GM18498 (cell line): ENCODE data around the gene CACNA1C.

Experiments used
- ATAC-seq: cut with Tn5 transposase; IDR thresholded peaks from one replicate; pipeline ENCODE4 v1.9.1; 2021; ENCODE audit warnings: mild to moderate bottlenecking, moderate library complexity; ENCODE audit not compliant: unreplicated experiment

CACNA1C gene

DNA sequence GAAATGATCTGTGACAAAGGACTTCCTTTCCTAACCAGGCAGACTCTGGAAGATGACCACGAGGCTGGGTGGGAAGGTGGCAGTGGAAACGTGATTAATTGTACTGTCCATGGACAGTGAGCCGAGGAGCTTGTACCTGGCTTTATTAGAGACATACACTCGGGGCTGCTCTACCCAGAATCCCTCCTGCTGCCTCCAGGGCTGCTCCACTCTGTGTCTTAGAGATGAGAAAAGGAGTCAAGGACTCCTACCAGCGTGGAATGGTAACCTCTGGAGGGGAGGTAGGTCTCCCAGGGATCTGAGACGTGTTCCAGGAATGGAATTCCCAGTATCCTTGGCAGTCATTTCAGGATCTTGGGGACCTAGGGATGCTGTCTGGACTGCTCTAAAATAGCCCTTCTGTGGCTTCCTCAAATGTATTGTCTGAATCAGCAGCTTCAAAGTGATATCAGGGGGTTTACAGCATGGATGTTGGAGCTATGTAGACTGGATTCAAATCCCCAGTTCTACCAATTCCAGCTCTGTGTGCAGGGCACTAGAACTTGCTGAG, 237.8 kb downstream of the CACNA1C start:
- no peak for ATAC-seq

DNA sequence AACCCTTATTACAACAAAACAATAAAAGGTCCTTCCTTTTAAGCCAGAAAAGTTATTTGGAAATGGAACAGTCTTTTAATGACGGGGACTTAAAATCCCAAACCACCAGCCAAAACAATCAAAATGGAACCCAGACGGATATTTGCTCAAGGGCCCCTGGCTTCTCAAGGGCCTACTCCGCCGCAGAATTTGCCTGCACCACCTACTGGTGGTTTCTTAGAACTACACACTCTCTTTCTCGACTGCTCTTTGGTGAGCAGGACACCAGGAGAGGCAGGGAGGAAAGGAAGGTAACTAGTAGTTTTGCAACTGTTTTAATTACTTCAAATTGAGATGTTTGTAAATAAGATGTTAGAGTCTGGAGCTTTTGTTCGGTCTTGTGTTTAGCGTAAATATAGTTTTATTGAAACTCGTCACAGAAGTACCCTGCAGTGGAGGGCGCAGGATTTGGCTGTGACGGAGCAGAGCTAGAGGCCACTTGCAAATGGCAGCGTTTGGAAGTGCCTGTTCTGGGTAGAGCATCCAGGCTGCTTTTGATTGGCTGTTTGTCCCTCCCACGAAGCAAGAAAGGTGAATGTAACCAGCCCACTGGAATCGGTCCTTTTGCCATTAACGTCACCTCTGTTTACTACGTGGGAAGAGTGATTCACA, 238.5 kb downstream of the CACNA1C start:
- no peak for ATAC-seq

DNA sequence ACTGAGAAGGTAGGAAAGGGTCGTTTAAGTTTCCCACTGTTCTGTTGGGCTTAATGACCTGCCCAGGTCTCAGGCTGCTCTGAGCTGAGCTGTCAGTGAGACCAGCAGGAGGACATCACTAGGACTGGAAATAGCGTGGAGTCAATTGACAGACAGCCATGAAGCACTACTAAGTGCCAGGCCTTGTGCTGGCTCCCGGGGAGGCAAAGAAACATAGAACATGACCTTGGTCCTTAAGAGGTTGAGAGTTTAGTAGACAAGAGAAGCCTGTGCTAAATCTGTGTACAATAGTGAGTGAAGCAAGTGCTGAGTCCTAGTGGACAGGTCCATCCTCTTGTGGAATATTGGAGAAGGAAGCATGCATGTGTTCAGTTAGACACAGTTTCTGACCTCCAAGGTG, 239.2 kb downstream of the CACNA1C start:
- ATAC-seq = no peak

DNA sequence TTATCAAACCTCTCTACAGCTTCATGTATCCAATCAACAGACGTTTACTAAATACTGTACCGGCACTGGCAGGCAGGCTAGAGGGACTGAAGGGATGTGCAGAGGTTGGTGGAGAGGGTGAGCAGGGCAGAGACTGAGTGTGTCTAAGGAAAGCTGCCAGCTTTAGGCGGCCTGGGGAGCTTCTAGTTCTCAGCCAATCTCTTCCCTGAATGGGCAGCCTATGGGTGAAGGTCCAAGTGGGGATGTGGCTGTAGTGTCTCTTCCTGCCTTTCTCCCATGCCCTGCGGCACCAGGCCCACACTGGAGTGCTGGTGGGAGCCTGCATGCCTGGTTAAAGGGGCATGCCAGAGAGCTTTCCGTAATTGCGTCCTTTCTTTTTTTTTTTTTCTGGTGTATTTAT, 239.8 kb downstream of the CACNA1C start:
- ATAC-seq = no peak

DNA sequence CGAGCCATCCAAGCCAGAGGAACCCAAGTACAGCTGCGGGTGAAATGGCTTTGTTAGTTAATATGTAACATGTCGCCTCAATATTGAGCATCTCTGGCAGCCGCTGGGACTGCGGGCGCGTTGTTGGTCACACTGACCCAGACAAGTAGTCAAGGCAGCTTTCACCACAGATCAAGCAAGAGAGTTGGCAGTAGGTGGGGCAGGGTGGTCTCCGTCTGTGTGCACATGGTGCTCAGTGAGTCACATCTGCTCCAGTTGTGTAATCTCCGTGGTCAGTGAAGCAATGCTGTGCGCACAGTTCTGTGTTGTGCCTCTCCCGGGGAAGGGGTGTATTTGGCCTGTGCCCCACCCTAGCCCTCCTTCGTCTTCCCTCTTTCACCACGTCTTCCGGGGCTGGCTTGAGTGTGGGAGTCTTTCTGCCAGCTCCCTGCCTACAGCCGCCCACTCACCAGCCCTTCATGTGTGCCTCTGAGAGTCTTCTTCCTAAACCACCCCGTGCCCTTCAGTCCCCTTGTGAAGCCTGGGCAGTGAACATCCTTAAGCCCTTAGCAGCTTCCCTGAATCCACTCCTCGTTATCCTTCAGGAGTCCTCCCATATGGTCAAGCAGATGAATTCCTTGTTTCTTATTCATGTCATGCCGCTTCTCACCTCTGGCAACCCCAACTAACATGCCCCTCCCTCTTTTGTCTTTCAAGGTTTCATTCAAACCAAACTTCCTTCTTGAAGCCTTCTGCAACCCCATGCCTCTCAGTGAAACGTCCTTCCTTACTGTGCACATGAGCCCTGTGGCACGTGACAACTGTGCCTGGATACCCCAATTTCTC, 242.1 kb downstream of the CACNA1C start:
- no peak for ATAC-seq

DNA sequence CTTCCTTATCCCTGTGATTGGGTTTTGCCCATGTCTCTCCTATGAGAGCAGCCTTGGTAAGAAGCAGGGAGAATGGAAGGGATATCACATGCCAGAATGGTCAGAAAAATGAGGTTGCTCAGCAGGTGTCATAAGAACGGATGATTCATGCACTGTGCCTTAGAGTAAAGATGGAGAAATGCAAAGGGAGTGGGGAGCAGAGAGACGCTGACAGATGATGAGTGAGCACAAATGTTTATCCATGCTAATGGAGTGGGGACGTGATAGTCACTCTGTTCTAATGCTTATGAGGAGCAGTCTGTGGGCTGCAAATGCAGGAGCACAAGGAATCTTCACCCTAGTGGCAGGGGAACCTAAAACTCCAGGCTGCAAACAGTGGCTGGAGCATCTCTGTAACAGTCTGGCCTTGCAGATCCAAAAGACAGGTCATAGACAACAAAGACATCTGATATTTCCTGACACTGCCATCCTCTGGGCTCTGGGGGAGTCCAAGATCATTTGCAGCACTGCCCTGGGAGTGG, 243.2 kb downstream of the CACNA1C start:
- no peak for ATAC-seq

DNA sequence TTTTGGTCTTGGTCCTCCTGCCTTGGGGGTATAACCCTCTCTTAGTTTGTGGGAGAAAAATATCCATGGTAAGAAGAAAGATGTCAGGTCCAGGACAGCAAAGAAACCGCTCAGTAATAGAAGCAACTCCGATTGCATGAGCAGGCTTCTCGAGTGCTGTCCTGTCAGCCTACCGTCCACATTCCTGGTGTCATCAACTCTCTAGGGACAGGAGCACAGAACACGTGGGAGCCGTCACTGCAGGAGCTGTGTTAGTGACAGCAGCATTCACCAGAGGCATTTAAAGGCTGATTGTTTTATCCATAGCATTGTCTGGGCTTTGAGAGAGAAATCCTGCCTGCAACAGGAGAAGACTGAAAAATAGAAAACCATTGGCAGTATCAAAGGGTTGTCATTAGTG, 244.2 kb downstream of the CACNA1C start:
- ATAC-seq = no peak

DNA sequence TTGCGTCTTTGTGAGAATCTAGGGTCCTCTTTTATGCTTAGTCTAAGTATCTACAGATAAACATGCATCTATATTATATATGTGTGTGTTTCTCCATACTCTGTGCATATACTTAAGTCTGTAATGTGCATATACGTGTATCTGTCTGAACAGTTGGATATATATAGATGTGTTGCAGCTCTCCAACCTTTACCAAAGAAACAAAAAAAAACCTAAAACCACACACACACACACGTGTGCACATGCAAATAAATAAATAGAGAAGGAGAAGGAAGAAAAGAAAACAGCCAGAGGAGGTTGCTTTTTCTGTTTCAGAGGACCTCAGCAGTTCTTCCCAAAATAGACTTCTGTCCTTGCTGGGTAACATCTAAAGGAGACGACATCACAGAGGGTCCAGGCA, 244.9 kb downstream of the CACNA1C start:
- ATAC-seq = no peak

DNA sequence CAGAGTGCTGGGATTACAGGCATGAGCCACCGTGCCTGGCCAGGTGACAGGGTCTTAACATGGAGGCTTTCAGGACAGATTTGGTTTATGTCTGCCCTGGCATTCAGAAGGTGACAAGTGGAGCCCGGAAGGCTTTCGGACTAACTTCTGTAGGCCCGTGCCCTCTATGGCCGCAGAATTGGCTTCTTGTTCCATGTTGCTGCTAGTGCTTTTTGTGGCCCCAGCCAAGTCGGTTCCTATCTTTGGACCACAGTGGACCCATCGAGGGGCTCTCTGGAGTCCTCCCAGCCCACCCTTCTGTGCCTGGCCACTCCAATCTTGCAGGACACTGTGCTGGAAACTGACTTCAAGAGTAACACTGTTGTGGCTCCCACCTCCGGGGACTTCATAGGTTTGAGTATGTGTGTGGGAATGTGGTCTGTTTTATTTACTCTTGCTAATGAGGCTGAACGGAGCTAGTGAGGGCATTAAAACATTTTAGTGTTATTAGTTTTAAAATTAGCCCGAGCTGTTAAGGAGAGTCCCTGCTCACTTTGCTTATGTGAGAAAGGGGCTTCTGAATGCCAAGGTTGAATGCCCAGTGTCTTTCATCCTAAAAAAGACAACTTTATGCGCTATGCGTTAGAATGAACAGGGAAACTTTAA, 245.9 kb downstream of the CACNA1C start:
- ATAC-seq = no peak

DNA sequence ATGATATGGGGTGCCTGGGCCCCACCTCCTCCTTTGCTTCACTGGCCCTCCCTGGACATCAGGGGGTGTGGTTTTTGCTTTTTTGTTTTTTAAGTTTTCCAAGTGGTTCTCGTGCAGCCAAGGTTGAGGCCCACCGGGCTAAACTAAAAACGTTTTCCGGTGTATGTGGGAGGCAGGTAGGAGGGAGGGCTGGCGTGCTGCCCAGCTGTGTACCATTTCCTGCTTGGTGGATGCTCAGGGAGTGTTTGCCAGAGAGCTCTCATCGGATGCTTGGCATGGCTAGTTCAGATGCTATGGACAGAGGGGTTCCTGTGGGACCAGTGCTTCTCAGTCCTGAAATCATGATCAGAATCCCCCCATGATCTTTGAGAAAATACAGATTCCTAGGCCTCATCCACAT, 246.4 kb downstream of the CACNA1C start:
- no peak for ATAC-seq

DNA sequence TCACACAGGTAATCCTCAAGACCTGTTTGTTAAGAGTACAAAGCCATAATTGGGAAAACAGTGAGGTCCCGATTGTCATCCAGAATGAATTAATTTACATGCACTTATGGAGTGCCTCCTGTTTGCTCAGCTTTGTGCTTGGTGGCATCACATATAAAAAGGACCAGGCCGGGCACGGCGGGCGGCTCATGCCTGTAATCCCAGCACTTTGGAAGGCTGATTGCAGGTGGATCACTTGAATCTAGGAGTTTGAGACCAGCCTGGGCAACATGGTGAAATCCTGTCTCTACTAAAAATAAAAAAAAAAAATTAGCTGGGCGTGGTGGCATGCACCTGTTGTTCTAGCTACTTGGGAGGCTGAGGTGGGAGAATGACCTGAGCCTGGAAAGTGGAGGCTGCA, 247.4 kb downstream of the CACNA1C start:
- no peak for ATAC-seq

DNA sequence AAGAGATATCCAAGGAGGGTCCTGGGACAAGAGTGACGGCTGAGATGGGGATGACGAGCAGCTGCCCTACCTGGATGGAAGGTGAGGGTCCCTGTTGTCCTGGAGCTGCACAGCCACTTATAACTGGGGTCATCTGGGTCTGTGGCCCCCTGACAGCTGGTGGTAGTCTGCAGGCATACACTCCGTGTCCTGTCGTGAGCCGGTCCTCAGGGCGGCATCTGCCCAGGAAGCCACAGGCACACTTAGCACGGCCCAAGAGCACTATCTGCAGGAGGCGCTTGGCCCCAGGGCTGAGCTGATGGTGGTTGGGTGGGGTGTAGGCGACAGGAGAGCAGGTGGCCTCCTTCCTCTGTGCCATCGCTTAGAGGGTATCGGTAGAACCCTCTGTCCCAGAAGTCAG, 248.1 kb downstream of the CACNA1C start:
- no peak for ATAC-seq

DNA sequence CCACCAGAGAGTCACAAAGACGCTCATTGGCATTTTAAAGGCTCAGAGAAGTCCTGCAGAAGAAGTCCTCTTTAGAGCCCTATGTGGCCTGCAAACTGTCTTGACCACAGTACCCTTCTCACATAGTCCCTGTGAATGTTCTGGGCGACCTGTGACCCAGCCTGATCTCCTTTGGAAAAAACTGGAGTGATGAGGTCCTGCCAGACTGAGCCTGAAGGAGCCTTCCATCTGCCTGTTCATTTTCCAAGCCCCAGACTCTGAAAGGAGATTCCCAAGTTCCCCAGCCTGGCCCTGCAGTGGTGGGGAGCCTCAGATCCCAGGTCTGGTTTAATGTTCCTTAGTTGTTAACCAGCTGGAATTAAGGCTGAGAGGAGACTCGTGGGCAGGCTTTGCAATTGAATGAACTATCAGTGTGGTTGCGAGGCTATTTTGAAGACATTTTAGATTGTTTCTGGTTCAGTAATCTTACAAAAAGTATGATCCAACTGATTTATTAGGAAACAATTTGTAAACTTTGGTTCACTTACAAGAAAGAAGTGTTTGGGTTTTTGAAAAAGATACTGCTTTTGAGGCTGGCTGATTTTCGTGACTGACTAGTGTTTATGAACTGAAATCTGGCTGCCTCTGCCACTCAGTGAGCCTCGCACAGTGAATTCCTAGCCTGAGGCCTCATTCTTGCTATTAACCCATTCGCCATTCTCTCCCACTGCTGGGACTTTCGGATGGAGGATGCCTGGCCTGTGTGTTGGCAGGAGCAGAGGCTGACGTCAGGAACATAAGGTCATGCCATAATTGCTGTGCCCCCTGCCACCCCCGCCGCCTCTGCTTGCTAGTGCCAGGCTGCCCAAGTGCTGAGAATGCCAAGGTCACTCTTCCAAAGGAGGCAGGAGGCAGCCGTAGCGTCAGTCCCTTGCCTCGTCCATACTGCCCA, 249.0 kb downstream of the CACNA1C start:
- no peak for ATAC-seq

DNA sequence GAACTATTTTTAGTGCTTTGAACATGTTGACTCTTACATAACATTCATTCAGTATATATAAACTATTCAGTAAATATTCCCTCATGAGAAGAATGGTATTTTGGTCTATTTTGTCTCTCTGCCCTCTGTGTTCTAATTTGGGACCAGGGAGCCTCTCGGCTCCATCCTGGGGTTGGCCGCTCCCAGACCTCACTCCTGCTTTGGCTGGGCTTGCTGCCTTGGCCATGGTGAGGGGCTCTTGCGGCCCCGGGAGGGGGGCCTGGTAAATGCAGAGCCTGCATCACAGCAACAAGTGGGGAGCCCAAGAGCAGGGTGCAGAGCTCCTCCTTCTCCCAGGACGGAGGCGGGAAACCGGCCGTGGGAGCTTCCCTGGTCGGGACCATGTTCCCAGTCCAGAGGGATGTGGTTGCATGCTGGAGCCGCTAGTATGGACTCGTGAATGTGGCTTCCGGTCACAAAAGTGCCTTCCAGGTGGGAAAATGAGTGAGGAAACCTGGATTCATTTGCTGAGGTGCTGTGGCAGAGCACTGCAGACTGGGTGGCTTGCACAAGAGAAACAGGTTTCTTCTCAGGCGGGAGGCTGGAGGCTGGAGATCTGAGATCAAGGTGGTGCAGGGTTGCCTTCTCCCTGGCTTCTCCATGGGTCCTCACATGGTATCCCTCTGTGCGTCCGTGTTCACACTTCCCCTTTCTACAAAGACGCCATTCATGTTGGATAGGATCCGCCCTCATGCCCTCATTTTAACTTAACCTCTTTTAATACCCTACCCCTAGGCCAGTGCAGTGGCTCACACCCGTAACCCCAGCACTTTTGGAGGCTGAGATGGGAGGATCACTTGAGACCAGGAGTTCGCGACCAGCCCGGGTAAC, 250.2 kb downstream of the CACNA1C start:
- no peak for ATAC-seq

DNA sequence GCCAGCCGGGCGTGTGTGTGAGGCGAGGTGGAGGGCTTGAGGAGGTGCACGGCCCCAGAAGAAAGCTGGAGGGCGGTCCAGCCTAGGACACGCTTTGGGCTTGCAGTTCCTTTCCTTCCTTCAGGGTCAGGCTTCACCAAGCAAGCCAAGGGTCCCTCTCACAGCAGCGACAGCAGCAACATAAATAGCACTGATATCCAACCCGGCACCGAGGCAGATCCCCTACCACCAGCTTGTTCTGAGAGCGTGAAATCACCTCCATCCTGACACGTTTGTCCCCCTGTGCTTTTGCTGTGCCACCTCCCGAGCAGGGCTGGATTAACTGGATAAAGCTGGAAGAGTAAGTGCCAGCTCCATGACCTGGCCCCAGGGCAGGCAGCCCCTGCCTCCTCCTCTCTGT, 251.4 kb downstream of the CACNA1C start:
- ATAC-seq = no peak

DNA sequence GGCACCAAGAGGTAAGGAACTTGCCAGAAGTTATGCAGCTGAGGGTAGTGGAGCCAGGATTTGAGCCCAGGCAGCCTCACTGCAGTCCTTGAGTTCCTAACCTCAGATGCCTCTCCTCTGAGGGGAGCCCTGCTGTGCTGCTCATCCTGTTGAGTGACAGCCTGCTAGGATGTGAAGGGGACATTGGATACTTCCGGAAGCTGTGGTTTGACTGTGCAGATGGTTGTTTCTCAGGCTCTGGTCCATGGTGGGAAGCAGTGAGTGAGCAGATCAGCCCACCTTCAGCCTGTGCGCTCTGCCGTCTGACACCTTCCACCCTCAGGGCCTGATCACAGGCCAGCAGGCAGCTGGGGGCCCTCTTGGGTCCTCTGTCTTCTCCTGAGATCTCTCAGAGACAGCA, 253.2 kb downstream of the CACNA1C start:
- no peak for ATAC-seq

DNA sequence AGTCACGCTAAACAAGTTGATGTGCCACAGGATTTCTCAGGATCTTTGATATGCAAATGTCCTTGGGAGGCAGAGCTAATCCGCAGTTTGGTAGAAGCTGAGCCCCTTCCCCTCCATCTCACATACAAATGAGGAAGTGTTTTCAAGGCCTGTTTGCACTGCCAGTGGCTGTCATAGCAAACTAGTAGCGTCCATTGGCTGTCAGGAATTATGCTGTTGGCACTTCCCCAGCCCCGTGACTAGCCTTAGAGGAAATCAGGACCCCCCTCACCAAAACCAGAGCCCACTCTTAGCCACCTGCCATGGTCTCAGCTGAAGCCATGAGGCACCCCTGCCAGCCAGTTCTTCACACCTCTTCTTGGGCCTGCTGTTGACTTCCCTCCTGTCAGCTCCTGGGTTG, 253.9 kb downstream of the CACNA1C start:
- no peak for ATAC-seq

DNA sequence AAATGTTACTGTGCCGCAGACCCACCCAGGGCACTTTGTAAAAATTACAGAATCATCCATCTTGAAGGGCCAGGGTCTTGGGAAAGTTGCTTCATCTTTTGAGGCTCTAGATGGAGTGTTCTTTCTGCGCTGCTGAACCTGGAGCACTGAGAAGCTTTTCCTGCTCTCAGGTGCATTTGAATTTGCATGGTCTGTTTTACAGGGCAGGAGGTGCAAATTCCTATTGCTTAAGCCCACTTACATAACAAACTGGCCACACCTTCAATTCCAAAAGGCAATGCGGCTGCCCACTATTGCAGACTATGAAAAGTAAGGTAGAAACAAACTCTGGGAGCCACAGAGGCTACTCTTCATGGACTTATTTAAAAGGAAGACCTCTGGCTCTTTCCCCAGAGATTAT, 254.8 kb downstream of the CACNA1C start:
- ATAC-seq = no peak

DNA sequence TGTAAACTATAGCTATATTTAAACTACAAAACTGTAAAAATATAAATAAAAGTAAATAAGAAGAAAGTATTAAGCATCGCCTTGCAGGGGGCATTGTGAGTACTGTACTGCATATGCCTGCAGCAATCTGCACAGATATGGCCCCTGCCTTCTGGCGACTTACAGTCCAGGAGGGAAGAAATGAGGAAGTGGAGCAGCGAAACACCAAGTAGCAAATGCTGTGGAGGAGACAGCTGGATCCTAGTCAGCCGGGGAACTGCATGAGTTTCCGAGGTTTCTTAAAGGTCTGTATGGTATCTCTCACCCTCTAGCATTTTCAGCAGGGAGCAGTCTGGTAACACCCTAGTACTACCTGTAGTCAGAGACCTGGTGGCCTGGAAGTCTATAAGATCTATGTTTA, 256.9 kb downstream of the CACNA1C start:
- ATAC-seq = no peak
